HL-60/S4 (cell line): Measurements from ENCODE around the gene TLX2.
"Not testable (repeated sequence)": the region's sequence is repeated elsewhere in the genome, so short reads cannot be mapped to it uniquely, and the experiment has no call there.

Experiments used
- in situ Hi-C: fragments of 300-500 bp; cut with MboI; formaldehyde crosslinking; loops from 2 replicates; pipeline ENCODE4 v1.14.3; 2022; ENCODE audit warnings: low sequenced_read_pairs

TLX2 gene

DNA sequence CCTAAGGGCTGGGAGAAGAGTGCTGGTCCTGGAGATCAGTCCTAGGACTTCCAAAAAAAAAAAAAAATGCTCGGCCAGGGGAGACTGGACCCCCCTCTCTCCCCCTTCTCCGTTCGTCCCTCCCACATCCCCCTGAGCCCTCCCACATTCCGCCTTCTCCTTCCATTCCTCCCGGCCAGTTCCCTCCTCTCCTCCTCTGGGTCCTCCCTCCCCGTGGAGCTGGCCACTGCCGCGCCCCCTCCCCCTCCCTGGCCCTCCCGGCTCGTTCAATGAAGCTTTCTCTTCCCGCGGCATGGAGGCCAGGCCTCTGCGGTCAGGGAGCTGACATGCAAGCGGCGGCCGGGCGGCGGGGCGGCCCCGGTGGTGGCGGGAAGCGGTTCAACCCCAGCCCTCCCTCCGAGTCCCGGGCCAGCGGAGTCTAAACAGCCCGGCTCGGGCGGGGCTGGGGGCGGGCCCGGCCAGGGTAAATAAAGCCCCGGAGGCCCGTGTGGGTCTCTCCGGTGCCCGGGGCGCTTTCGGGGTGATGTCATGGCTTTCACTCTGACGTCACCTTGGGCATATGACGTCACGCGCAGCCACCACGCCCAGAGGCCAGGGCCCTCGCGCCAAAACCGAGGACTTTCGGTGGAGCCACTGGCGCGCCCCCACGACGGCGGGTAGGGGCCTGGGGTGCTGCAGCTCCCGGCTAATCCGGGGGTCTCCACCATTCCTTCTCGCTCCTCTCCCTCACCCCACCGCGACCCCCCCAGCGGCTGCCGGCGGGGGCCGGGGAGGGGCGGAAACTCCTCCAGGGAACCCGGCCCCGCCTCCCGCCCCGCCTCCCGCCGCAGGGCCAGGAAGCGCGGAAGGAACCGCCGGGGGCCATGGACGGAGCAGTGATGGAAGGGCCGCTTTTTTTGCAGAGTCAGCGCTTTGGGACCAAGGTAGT is 39.9 kb downstream of the TLX2 start, which contains the start of the genes DOK1 and LOXL3:
DOK1 (plus strand) TSS at position 829 of the 928 bp plus-strand sequence; CDS start at position 864, 35 bp downstream.
LOXL3 (minus strand) TSS at position 51 of the 928 bp plus-strand sequence. CDS start 1,308 bp downstream, outside the sequence.
- in situ Hi-C loops, result no loop called here

DNA sequence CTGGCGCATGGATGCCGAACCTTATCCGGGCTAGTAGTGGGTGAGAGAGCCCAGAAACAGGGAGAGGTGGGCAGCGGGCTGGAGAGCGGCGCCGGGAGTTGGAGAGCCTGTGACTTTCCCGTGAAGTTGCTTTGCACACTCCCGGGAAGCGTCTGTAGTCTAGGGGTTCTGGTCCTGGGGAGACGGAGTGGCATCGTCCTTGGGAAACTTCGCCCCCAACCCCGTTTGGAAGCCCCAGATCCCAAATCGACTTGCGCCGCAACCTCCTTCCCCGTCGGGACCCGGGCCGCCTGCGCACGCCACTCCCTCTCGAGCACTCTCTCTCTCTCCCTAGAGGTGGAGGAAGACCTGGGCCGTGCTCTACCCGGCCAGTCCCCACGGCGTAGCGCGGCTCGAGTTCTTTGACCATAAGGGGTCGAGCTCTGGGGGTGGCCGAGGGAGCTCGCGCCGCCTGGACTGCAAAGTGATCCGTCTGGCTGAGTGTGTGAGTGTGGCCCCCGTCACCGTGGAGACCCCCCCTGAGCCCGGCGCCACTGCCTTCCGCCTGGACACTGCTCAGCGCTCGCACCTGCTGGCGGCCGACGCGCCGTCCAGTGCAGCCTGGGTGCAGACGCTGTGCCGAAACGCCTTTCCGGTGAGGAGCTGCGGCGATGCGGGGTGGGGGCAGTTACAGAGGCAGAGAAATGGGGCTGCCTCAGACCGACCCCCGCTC is 40.7 kb downstream of the TLX2 start:
- in situ Hi-C loops, result no loop called here

DNA sequence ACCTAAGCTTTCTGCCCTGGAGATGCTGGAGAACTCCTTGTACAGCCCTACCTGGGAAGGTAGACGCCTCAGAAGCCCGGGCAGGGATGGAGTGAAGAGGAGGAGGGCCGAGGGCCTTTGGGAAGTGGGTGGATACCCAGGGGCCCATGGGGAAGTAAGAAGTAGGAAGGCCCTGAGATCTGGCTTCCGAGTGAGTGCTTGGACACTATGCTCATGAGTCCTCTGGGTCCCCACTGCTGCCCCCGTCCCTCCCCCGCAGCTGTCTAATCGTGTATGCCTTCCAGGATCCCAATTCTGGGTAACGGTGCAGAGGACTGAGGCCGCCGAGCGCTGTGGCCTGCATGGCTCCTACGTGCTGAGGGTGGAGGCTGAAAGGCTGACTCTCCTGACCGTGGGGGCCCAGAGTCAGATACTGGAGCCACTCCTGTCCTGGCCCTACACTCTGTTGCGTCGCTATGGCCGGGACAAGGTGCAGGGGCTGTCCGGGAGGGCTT is 41.4 kb downstream of the TLX2 start:
- in situ Hi-C loops, result no loop called here

DNA sequence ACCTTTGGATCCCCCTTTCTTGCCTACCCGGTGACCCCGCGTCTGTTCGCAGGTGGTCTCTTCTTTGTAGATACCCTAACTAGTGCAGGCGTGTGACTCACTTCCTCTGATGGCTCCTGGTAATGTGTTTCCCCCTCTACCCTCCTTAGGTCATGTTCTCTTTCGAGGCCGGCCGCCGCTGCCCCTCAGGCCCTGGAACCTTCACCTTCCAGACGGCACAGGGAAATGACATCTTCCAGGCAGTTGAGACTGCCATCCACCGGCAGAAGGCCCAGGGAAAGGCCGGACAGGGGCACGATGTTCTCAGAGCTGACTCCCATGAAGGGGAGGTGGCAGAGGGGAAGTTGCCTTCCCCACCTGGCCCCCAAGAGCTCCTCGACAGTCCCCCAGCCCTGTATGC is 41.9 kb downstream of the TLX2 start:
- in situ Hi-C loops, result no loop called here

DNA sequence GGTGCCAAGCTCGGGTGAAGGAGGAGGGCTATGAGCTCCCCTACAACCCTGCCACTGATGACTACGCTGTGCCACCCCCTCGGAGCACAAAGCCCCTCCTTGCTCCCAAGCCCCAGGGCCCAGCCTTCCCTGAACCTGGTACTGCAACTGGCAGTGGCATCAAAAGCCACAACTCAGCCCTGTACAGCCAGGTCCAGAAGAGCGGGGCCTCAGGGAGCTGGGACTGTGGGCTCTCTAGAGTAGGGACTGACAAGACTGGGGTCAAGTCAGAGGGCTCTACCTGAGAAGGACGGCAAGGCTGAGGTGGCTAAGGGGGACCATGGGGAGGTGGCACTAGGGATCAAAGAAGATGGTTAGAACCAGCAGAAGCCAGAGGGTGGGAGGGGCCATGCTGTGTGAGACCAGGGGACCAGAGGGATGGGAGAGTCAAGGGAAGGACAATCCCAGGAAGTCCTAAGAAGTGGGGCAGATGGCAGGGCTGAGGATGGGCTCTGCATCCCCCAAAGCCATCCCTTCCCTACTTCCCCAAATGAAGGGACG is 42.7 kb downstream of the TLX2 start:
- in situ Hi-C loops, result no loop called here

GRCh38 chr2:74558284-74559230 is 44.3 kb downstream of the TLX2 start:
- in situ Hi-C loops, result no loop called here

GRCh38 chr2:74559912-74560311 is 45.7 kb downstream of the TLX2 start:
- in situ Hi-C loops, result no loop called here

DNA sequence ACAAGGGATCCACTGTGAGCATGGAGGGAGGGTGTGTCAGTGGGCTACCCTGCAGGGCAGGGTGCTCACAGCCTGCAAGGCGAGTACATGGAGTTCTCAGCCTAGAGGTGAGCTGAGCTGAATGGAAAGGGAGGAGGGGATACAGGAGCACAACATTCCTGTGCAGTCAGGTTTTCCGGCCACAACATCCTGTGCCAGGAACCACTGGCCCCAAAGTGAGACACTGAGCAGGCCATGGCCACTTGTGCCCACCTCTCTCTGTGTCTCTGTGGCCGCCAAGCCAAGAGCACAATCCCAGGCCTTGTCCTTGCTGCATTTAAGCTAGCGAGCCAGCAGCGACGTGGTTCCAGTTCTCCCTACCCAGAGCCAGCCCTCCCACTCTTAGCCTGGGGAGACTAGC is 46.3 kb downstream of the TLX2 start:
- in situ Hi-C loops, result no loop called here

DNA sequence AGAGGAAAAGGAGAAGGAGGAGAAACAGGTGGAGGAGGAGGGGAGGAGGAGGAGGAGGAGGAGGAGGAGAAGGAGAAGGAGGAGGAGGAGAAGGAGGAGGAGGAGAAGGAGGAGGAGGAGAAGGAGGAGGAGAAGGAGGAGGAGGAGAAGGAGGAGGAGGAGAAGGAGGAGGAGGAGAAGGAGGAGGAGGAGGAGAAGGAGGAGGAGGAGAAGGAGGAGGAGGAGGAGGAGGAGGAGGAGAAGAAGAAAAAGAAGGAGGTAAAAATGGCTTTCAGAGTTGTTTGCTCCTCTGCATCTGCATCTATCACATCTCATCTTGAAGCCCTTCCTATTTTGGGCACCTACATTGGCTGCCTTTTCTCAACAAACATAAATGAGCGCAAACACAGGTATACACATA is 46.8 kb downstream of the TLX2 start:
- in situ Hi-C loops, result not testable (repeated sequence)

DNA sequence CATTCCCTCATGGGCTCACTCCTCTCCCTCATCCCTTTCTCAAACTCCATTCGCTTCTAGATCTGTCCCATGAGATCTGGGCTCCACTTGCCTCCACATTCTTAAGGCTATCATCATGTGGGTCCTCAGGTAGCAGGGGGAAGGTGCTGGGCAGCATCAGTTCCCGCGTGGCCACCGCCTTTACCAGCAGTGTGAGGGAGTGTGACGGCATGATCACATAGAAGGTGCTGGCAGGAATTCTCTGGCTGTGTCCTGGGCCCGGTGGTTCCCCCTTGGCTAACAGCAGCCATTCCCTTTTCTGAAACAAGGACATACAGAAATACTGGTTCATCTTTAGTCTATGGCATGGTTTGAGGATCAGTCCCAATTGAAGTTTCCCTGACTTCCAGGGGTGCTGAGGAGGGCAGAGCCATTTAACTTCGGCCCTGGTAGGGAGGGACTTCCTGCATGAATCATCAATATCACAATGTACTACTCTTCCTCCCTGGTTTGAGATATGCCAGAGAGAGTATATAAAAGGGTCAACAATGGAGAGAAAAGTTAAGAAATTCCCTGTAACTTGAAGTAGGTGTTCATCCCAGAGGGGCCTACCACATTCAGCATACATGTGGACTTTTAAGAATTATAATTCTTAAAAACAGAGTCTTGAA is 48.0 kb downstream of the TLX2 start:
- in situ Hi-C loops, result no loop called here

- in situ Hi-C loops, result no loop called here
These were observed 50.0 kb downstream of the TLX2 start for GRCh38 chr2:74564222-74564621.

DNA sequence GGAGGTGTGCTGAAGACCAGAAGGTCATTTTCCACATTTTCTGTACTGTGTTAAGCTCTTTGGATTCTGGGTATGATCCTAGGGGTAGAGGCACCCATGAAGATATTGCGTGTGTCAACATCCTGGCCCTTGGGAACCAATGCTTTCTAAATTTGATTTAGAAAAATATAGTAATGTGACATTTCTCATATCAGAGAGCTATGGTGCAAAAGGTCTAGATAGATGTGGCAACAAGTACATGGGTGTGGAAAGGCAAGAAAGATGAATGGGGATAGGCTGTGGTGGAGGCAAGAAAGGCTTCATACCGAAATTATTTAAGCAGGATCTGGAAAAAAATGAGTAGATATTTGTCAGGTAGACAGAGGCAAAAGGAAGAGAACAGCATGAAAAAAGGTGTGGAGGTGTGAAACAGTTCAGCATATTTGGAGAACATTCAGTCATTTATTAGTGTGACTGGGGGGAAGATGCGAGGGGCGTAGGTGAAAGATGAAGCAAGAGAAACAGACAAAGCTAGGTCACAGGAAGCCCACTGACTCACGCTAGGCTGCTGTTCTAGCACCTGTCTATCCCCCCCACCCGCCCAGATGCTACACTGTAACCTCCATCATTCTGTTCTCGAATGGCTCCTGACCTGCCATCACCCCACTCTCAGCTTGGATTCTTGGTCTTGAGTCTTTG is 52.0 kb downstream of the TLX2 start:
- in situ Hi-C loops, result no loop called here

- in situ Hi-C loops, result no loop called here
These were observed 52.5 kb downstream of the TLX2 start for GRCh38 chr2:74566754-74567085.
